Stomach (tissue), 4 donors: ENCODE results near the gene CYP2W1.

Experiments used
- CTCF ChIP-seq, 7 experiments: fragments of 450-650 bp in 4 of 7; fragments of 200-600 bp in 3 of 7; sonication (generic) in 3 of 7; IDR thresholded peaks; one replicate each; pipeline ENCODE4 v1.5.1; 2016 to 2019; ENCODE audit warnings: antibody characterized with exemption in 7 of 7, control low read depth in 2 of 7, mild to moderate bottlenecking in 1 of 7
- EP300 ChIP-seq: sonication (generic); formaldehyde crosslinking; IDR thresholded peaks from one replicate; pipeline ENCODE4 v1.6.1; 2017; ENCODE audit warnings: antibody characterized with exemption
- POLR2A ChIP-seq, 4 donors: fragments of 450-650 bp; IDR thresholded peaks; one replicate each; pipeline ENCODE4 v1.6.1; 2016; ENCODE audit warnings: antibody characterized with exemption in 4 of 4, control low read depth in 2 of 4, mild to moderate bottlenecking in 1 of 4, moderate library complexity in 1 of 4
- POLR2AphosphoS5 ChIP-seq, 3 donors: sonication (generic); formaldehyde crosslinking; IDR thresholded peaks; one replicate each; pipeline ENCODE4 v1.6.1; 2016; ENCODE audit warnings: antibody characterized with exemption in 3 of 3

GRCh38 chr7:1019255-1019785, 36.3 kb downstream of the CYP2W1 start:
- TF ChIP-seq CTCF (IDR thresholded peaks at IDR 0.05) (no peak), POLR2A (IDR thresholded peaks at IDR 0.05) (no peak), EP300 (no peak), POLR2AphosphoS5 (IDR thresholded peaks at IDR 0.05) (no peak)
